IgD-negative memory B cell (primary cell): ENCODE results near the gene NTSR1. TPM values are rescaled to one million over a fixed set of nuclear protein-coding genes. Genes with fewer than 3 reads are reported as not detected.
A peak's percentile ranks its signal among the peaks of the same experiment; 100 is the strongest.

Experiments used
- H3K27ac Mint-ChIP-seq, 3 donors: one replicate each; pipeline ENCODE4 v1.8.0; 2020 to 2022; ENCODE audit warnings: mild to moderate bottlenecking in 3 of 3, mixed read lengths in 3 of 3, moderate library complexity in 1 of 3
- H3K27me3 Mint-ChIP-seq: one replicate; pipeline ENCODE4 v1.8.0; 2021; ENCODE audit warnings: mixed read lengths
- H3K36me3 Mint-ChIP-seq: one replicate; pipeline ENCODE4 v1.8.0; 2020; ENCODE audit warnings: mild to moderate bottlenecking, mixed read lengths
- H3K4me1 Mint-ChIP-seq, 3 donors: one replicate each; pipeline ENCODE4 v1.8.0; 2020 to 2022; ENCODE audit warnings: mixed read lengths in 3 of 3, mild to moderate bottlenecking in 1 of 3
- H3K4me3 Mint-ChIP-seq, 4 donors: one replicate each; pipeline ENCODE4 v1.8.0; 2020 to 2022; ENCODE audit warnings: mild to moderate bottlenecking in 4 of 4, mixed read lengths in 4 of 4, moderate library complexity in 3 of 4
- H3K9me3 Mint-ChIP-seq, 3 donors: one replicate each; pipeline ENCODE4 v1.8.0; 2020 to 2021; ENCODE audit warnings: mixed read lengths in 3 of 3, mild to moderate bottlenecking in 1 of 3
- polyA plus RNA-seq: library from polyadenylated mRNA; unstranded; fragments of 300-500 nt; fragmentation: Illumina TruSeq; gene quantifications from one replicate; pipeline ENCODE4 v1.2.3, GENCODE V29; 2021

Gene NTSR1
- polyA plus RNA-seq, 1 donor from 2014 or later: not detected

- no peaks in the 10 kb centered on the region for H3K27me3 Mint-ChIP-seq
- H3K36me3 Mint-ChIP-seq: no peaks in the 10 kb centered on the region
- H3K9me3 Mint-ChIP-seq: no peaks in the 10 kb centered on the region
- peak overlapping the region in 1 of 4 donors; percentile 17 for H3K4me3 Mint-ChIP-seq
- H3K4me1 Mint-ChIP-seq: peaks cover 0 to 17% (median 4%) of the 10 kb centered on the region in 3 donors
- peak overlapping the region in 1 of 3 donors; percentile 71 for H3K27ac Mint-ChIP-seq
Observed at GRCh38 chr20:62778601-62779416, 70.2 kb downstream of the NTSR1 start.

- no peak overlapping the region for H3K27ac Mint-ChIP-seq
- no peaks in the 10 kb centered on the region for H3K36me3 Mint-ChIP-seq
Observed at GRCh38 chr20:62779417-62779685, 70.7 kb downstream of the NTSR1 start.

GRCh38 chr20:62780204-62780603, 71.6 kb downstream of the NTSR1 start:
- Mint-ChIP-seq H3K27ac (no peak overlapping the region), H3K27me3 (no peaks in the 10 kb centered on the region), H3K9me3 (no peaks in the 10 kb centered on the region)

More at GRCh38 chr20:62779417-62779685, 70.7 kb downstream of the NTSR1 start:
- H3K4me1 Mint-ChIP-seq: peaks cover 0 to 15% (median 4%) of the 10 kb centered on the region in 3 donors
- no peaks in the 10 kb centered on the region for H3K27me3 Mint-ChIP-seq
- no peaks in the 10 kb centered on the region for H3K9me3 Mint-ChIP-seq
- H3K4me3 Mint-ChIP-seq: no peak overlapping the region

GRCh38 chr20:62780696-62781095, 72.1 kb downstream of the NTSR1 start:
- Mint-ChIP-seq H3K27ac (no peak overlapping the region), H3K36me3 (no peaks in the 10 kb centered on the region), H3K9me3 (no peaks in the 10 kb centered on the region), H3K27me3 (no peaks in the 10 kb centered on the region), H3K4me3 (no peak overlapping the region), H3K4me1 (peaks cover 0 to 14% (median 4%) of the 10 kb centered on the region in 3 donors)

More at GRCh38 chr20:62780204-62780603, 71.6 kb downstream of the NTSR1 start:
- H3K36me3 Mint-ChIP-seq: no peaks in the 10 kb centered on the region
- H3K4me3 Mint-ChIP-seq: no peak overlapping the region
- peaks cover 0 to 15% (median 4%) of the 10 kb centered on the region in 3 donors for H3K4me1 Mint-ChIP-seq

- Mint-ChIP-seq H3K36me3 (no peaks in the 10 kb centered on the region), H3K9me3 (no peaks in the 10 kb centered on the region)
Observed at GRCh38 chr20:62782149-62782892, 73.7 kb downstream of the NTSR1 start.

GRCh38 chr20:62782893-62783278, 74.2 kb downstream of the NTSR1 start:
- Mint-ChIP-seq H3K9me3 (no peaks in the 10 kb centered on the region), H3K4me1 (peaks cover 0 to 4% (median 3%) of the 10 kb centered on the region in 3 donors), H3K4me3 (no peak overlapping the region), H3K27me3 (no peaks in the 10 kb centered on the region), H3K27ac (no peak overlapping the region), H3K36me3 (no peaks in the 10 kb centered on the region)

More at GRCh38 chr20:62782149-62782892, 73.7 kb downstream of the NTSR1 start:
- no peak overlapping the region for H3K4me3 Mint-ChIP-seq
- no peaks in the 10 kb centered on the region for H3K27me3 Mint-ChIP-seq
- H3K27ac Mint-ChIP-seq: no peak overlapping the region
- peaks cover 0 to 4% (median 4%) of the 10 kb centered on the region in 3 donors for H3K4me1 Mint-ChIP-seq

- Mint-ChIP-seq H3K4me1 (peaks cover 0 to 4% (median 2%) of the 10 kb centered on the region in 3 donors), H3K4me3 (no peak overlapping the region), H3K27ac (peak overlapping the region in 1 of 3 donors; percentile 23), H3K27me3 (no peaks in the 10 kb centered on the region), H3K9me3 (no peaks in the 10 kb centered on the region), H3K36me3 (no peaks in the 10 kb centered on the region)
Observed at GRCh38 chr20:62784497-62784896, 75.9 kb downstream of the NTSR1 start.

GRCh38 chr20:62785393-62785792, 76.8 kb downstream of the NTSR1 start:
- H3K27ac Mint-ChIP-seq: no peak overlapping the region
- peaks cover 0 to 4% (median 2%) of the 10 kb centered on the region in 3 donors for H3K4me1 Mint-ChIP-seq
- H3K36me3 Mint-ChIP-seq: no peaks in the 10 kb centered on the region
- no peaks in the 10 kb centered on the region for H3K9me3 Mint-ChIP-seq
- H3K27me3 Mint-ChIP-seq: no peaks in the 10 kb centered on the region
- H3K4me3 Mint-ChIP-seq: no peak overlapping the region

GRCh38 chr20:62786157-62786556, 77.5 kb downstream of the NTSR1 start:
- Mint-ChIP-seq H3K4me1 (peaks cover 0 to 4% (median 2%) of the 10 kb centered on the region in 3 donors), H3K4me3 (no peak overlapping the region), H3K27ac (no peak overlapping the region), H3K36me3 (no peaks in the 10 kb centered on the region), H3K9me3 (no peaks in the 10 kb centered on the region), H3K27me3 (no peaks in the 10 kb centered on the region)

GRCh38 chr20:62787321-62787720, 78.7 kb downstream of the NTSR1 start:
- no peaks in the 10 kb centered on the region for H3K36me3 Mint-ChIP-seq
- H3K4me3 Mint-ChIP-seq: no peak overlapping the region
- no peaks in the 10 kb centered on the region for H3K9me3 Mint-ChIP-seq
- no peaks in the 10 kb centered on the region for H3K27me3 Mint-ChIP-seq
- H3K27ac Mint-ChIP-seq: no peak overlapping the region
- peaks cover 6 to 10% (median 7%) of the 10 kb centered on the region in 3 donors for H3K4me1 Mint-ChIP-seq

- Mint-ChIP-seq H3K4me3 (no peak overlapping the region), H3K9me3 (no peaks in the 10 kb centered on the region), H3K27me3 (no peaks in the 10 kb centered on the region), H3K4me1 (peaks cover 4 to 10% (median 7%) of the 10 kb centered on the region in 3 donors), H3K36me3 (no peaks in the 10 kb centered on the region), H3K27ac (no peak overlapping the region)
Observed at GRCh38 chr20:62787866-62788265, 79.2 kb downstream of the NTSR1 start.

GRCh38 chr20:62788607-62789006, 80.0 kb downstream of the NTSR1 start:
- H3K27me3 Mint-ChIP-seq: no peaks in the 10 kb centered on the region
- no peak overlapping the region for H3K4me3 Mint-ChIP-seq
- H3K27ac Mint-ChIP-seq: no peak overlapping the region
- H3K36me3 Mint-ChIP-seq: no peaks in the 10 kb centered on the region
- H3K4me1 Mint-ChIP-seq: peaks cover 7 to 15% (median 10%) of the 10 kb centered on the region in 3 donors
- no peaks in the 10 kb centered on the region for H3K9me3 Mint-ChIP-seq

GRCh38 chr20:62790075-62790474, 81.4 kb downstream of the NTSR1 start:
- Mint-ChIP-seq H3K4me3 (no peak overlapping the region), H3K4me1 (peaks cover 7 to 15% (median 11%) of the 10 kb centered on the region in 3 donors), H3K9me3 (no peaks in the 10 kb centered on the region), H3K27me3 (no peaks in the 10 kb centered on the region), H3K36me3 (no peaks in the 10 kb centered on the region), H3K27ac (peak overlapping the region in 1 of 3 donors; percentile 70)

- Mint-ChIP-seq H3K4me1 (peaks cover 13 to 18% (median 13%) of the 10 kb centered on the region in 3 donors), H3K36me3 (no peaks in the 10 kb centered on the region), H3K4me3 (peak overlapping the region in 2 of 4 donors; percentile 48 to 88), H3K27me3 (no peaks in the 10 kb centered on the region), H3K27ac (peak overlapping the region; percentile 41 to 94 (median 93)), H3K9me3 (no peaks in the 10 kb centered on the region)
Observed at GRCh38 chr20:62791301-62792181, 82.9 kb downstream of the NTSR1 start.
